Measurements from ENCODE around the gene FSD1L. TPM values are rescaled to one million over a fixed set of nuclear protein-coding genes. Genes with fewer than 3 reads are reported as not detected.

Gene FSD1L
- total RNA-seq, 6 experiments from 2014 or later: 0.46 to 2.0 (median 1.3) TPM

- no peaks in the 10 kb centered on the region for H3K9me3 ChIP-seq
- TF ChIP-seq CTCF (IDR thresholded peaks at IDR 0.05): no peak
- no peak for TF ChIP-seq POLR2A (IDR thresholded peaks at IDR 0.05)
- ATAC-seq (no peak), DNase-seq (no peak)
- no peak overlapping the region for H3K4me3 ChIP-seq
- H3K27ac ChIP-seq: no peak overlapping the region
- intact Hi-C loops (cut with DNase I): no loop called here
- no peaks in the 10 kb centered on the region for H3K36me3 ChIP-seq
- H3K4me1 ChIP-seq: no peaks in the 10 kb centered on the region
- 93% methylated on average over 2 of the region's 3 CpGs for WGBS (ENCODE audit: insufficient coverage, low coverage, low lambda C conversion rate, missing lambda C conversion rate)
- no peaks in the 10 kb centered on the region for H3K27me3 ChIP-seq
Measured at GRCh38 chr9:105458404-105458803, 10.6 kb downstream of the FSD1L start.

GRCh38 chr9:105459336-105459735 is 11.5 kb downstream of the FSD1L start:
- 43% methylated on average over 2 of the region's 2 CpGs for WGBS (ENCODE audit: insufficient coverage, low coverage, low lambda C conversion rate, missing lambda C conversion rate)

GRCh38 chr9:105466898-105467455 is 19.1 kb downstream of the FSD1L start:
- ATAC-seq: no peak
- Histone ChIP-seq H3K9me3 (no peaks in the 10 kb centered on the region), H3K4me3 (no peak overlapping the region), H3K36me3 (no peaks in the 10 kb centered on the region), H3K27ac (no peak overlapping the region), H3K27me3 (no peaks in the 10 kb centered on the region), H3K4me1 (no peaks in the 10 kb centered on the region)
- no peak for TF ChIP-seq POLR2A (IDR thresholded peaks at IDR 0.05)
- TF ChIP-seq CTCF (IDR thresholded peaks at IDR 0.05): no peak
- intact Hi-C loops (cut with DNase I): no loop called here
- 65% methylated on average over 3 of the region's 3 CpGs for WGBS (ENCODE audit: insufficient coverage, low coverage, low lambda C conversion rate, missing lambda C conversion rate)
- no peak for DNase-seq

More at GRCh38 chr9:105459336-105459735, 11.5 kb downstream of the FSD1L start:
- TF ChIP-seq POLR2A (IDR thresholded peaks at IDR 0.05) (no peak), CTCF (IDR thresholded peaks at IDR 0.05) (no peak)
- DNase-seq (no peak), ATAC-seq (peak in 2 of 4 donors; percentile 13 to 26)
- H3K9me3 ChIP-seq: no peaks in the 10 kb centered on the region
- H3K4me3 ChIP-seq: no peak overlapping the region
- H3K27me3 ChIP-seq: no peaks in the 10 kb centered on the region
- no peaks in the 10 kb centered on the region for H3K4me1 ChIP-seq
- intact Hi-C loops (cut with DNase I): no loop called here
- no peak overlapping the region for H3K27ac ChIP-seq
- no peaks in the 10 kb centered on the region for H3K36me3 ChIP-seq

GRCh38 chr9:105468875-105469274 is 21.0 kb downstream of the FSD1L start:
- ATAC-seq (no peak), DNase-seq (no peak)
- no peaks in the 10 kb centered on the region for H3K27me3 ChIP-seq
- WGBS (ENCODE audit: insufficient coverage, low coverage, low lambda C conversion rate, missing lambda C conversion rate): 92% methylated on average over 1 of the region's 1 CpG
- H3K36me3 ChIP-seq: no peaks in the 10 kb centered on the region
- H3K27ac ChIP-seq: no peak overlapping the region
- intact Hi-C loops (cut with DNase I): no loop called here
- H3K9me3 ChIP-seq: no peaks in the 10 kb centered on the region
- no peak for TF ChIP-seq CTCF (IDR thresholded peaks at IDR 0.05)
- TF ChIP-seq POLR2A (IDR thresholded peaks at IDR 0.05): no peak
- no peak overlapping the region for H3K4me3 ChIP-seq
- H3K4me1 ChIP-seq: no peaks in the 10 kb centered on the region

DNA sequence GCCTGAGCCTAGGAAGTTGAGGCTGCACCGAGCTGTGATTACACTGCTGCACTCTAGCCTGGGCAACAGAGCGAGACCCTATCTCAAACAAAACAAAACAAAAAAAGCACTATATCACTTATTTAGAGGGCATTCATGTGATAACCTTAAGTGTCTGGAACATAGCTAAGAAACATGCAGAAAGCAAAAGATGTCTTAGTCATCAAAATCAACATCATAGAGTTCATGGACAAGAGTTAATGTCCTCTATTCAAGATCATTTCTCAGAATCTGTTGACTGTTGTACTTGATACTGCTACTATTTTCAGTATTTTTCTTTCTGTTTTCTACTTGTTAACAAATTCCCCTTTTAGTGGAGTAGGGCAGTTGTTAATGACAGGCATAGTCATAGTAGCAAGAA is 25.4 kb downstream of the FSD1L start:
- no peak for DNase-seq
- intact Hi-C loops (cut with DNase I): no loop called here
- TF ChIP-seq POLR2A (IDR thresholded peaks at IDR 0.05) (no peak), CTCF (IDR thresholded peaks at IDR 0.05) (no peak)

More for the DNA sequence above, 25.4 kb downstream of the FSD1L start:
- peaks cover 0 to 8% (median 0%) of the 10 kb centered on the region in 4 donors for H3K4me1 ChIP-seq
- no peak for ATAC-seq
- H3K27ac ChIP-seq: no peak overlapping the region
- no peaks in the 10 kb centered on the region for H3K36me3 ChIP-seq
- no peak overlapping the region for H3K4me3 ChIP-seq
- no peaks in the 10 kb centered on the region for H3K9me3 ChIP-seq
- H3K27me3 ChIP-seq: no peaks in the 10 kb centered on the region
- WGBS (ENCODE audit: insufficient coverage, low coverage, low lambda C conversion rate, missing lambda C conversion rate): 100% methylated on average over 1 of the region's 2 CpGs
